ENCODE data around the gene KIF21B. TPM values are rescaled to one million over a fixed set of nuclear protein-coding genes. Genes with fewer than 3 reads are reported as not detected.

Gene KIF21B
- total RNA-seq, 4 donors from 2014 or later = 3.2 to 40.4 (median 22.7) TPM

DNA sequence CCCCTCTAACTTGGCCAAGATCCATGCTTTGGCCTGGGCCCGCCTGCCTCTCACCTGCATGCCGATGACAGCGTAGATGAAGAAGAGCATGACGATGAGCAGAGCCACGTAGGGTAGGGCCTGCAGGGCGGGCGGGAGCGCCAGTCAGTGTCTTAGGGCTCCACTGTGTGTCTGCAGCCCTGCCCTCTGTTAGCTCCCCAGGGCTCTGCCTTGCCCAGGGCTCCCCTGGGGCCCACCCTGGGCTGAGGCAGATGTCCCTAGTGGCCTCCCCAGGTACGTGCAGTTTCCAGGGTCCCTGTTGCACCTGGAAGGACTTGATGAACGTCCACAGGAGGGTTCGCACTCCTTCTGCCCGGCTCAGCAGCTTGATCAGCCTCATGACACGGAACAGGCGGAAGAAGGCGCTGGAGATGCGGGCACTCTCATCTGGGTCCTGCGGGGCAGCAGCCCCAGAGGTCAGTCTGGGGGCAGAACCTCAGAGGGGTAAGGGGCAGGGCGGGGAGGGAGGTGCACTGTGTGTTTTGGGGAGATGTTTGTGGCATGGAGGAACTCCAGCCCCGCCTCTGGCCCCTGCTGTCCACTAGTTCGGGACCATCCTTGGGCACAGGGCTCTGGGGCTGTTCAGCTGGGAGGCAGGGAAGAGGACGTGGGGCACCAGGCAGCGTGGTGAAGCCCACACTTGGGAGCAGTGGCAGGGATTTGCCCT is 29.8 kb upstream of the KIF21B start:
- WGBS, 2 donors (ENCODE audit: low coverage in 1 of 2) = 86% methylated on average over 22 of the region's 22 CpGs; no CpG with 5 or more reads in 1 of the 2 donors
- Histone ChIP-seq H3K9me3 (no peaks in the 10 kb centered on the region), H3K4me3 (no peak overlapping the region), H3K27ac (no peak overlapping the region), H3K4me1 (peaks cover 0 to 17% (median 5%) of the 10 kb centered on the region in 4 donors), H3K27me3 (no peaks in the 10 kb centered on the region), H3K36me3 (no peaks in the 10 kb centered on the region)
- intact Hi-C loops (cut with DNase I; ENCODE audit: low total_unique reads) (no loop called here), in situ Hi-C loops (cut with MboI; ENCODE audit: low pct_ligation_motif_present in 1 of 4, low pct_unique_long_range_greater_than_20kb in 1 of 4, low sequenced_read_pairs in 3 of 4) (no loop called here)
- TF ChIP-seq EP300 (IDR thresholded peaks at IDR 0.05; ENCODE audit: low read depth) (no peak), POLR2AphosphoS5 (IDR thresholded peaks at IDR 0.05) (no peak), POLR2A (IDR thresholded peaks at IDR 0.05) (no peak)
- TF ChIP-seq, protein P1, sequence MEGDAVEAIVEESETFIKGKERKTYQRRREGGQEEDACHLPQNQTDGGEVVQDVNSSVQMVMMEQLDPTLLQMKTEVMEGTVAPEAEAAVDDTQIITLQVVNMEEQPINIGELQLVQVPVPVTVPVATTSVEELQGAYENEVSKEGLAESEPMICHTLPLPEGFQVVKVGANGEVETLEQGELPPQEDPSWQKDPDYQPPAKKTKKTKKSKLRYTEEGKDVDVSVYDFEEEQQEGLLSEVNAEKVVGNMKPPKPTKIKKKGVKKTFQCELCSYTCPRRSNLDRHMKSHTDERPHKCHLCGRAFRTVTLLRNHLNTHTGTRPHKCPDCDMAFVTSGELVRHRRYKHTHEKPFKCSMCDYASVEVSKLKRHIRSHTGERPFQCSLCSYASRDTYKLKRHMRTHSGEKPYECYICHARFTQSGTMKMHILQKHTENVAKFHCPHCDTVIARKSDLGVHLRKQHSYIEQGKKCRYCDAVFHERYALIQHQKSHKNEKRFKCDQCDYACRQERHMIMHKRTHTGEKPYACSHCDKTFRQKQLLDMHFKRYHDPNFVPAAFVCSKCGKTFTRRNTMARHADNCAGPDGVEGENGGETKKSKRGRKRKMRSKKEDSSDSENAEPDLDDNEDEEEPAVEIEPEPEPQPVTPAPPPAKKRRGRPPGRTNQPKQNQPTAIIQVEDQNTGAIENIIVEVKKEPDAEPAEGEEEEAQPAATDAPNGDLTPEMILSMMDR (IDR thresholded peaks at IDR 0.05) = no peak
- no peak for DNase-seq

DNA sequence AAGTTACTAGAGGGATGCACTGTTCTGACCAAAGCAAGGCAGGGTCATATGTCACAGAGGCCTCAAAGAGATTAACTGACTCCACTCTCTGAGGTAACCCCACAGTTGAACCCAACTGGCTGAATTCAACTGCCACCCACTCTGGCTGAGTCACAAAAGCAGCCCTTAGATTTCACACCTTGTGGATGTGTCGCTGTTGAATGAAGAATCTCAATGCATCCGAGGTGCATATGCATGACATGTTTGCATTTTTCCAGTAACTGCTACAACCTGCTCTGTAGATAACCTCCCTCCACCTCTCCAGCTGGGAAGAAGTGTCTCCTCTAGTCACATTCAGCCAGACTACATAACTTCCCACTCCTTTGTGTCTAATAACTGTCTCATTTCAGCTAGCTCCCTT is 27.9 kb upstream of the KIF21B start:
- 96 to 100% methylated on average over 1 to 2 of the region's 2 CpGs for WGBS, 2 donors (ENCODE audit: low coverage in 1 of 2)
- Histone ChIP-seq H3K27me3 (no peaks in the 10 kb centered on the region), H3K36me3 (no peaks in the 10 kb centered on the region), H3K4me1 (peaks cover 0 to 13% (median 4%) of the 10 kb centered on the region in 4 donors), H3K9me3 (no peaks in the 10 kb centered on the region), H3K27ac (no peak overlapping the region), H3K4me3 (no peak overlapping the region)
- no peak for DNase-seq
- intact Hi-C loops (cut with DNase I; ENCODE audit: low total_unique reads) = no loop called here
- in situ Hi-C loops (cut with MboI; ENCODE audit: low pct_ligation_motif_present in 1 of 4, low pct_unique_long_range_greater_than_20kb in 1 of 4, low sequenced_read_pairs in 3 of 4) = no loop called here
- TF ChIP-seq POLR2A (IDR thresholded peaks at IDR 0.05) = no peak
- no peak for TF ChIP-seq POLR2AphosphoS5 (IDR thresholded peaks at IDR 0.05)
- TF ChIP-seq, protein P1 (IDR thresholded peaks at IDR 0.05) = no peak

DNA sequence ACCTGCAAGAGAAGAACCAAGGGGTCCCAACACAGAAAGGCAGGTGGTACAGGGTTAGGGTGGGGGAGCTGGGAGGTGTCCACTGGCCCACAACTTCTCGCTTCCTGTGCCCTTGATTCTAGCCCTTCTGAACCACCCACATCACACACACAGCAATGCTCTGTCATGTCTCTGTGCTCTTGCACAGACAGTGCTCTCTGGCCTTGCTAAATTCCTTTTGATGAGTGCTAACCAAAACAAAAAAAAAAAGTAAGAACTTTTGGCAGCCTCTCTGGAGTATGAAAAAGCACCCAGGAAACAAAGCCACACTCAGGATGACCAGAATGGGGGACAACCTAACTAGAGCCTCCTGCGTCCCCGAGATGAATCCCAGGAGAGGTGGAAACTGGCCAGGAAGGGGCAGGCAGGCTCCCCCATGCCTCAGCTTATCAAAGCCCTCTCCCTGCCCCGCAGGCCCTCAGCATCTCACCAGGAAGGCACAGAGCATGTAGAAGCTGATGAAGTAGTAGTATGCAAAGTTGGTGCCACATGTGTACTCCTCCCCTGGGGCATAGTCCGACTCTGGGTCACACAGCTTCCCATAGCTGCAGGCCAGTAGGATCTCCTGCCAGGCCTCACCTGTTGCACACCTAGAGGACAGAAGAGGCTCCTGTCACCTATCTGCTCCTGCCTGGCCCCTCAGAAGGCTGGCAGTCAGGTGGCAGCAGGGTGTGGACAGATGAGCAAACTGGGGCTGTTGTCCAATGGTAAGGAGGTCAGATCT is 27.2 kb upstream of the KIF21B start:
- H3K4me1 ChIP-seq = peaks cover 0 to 8% (median 1%) of the 10 kb centered on the region in 4 donors
- H3K9me3 ChIP-seq = no peaks in the 10 kb centered on the region
- 64% methylated on average over 5 of the region's 5 CpGs; no CpG with 5 or more reads in 1 of the 2 donors for WGBS, 2 donors (ENCODE audit: low coverage in 1 of 2)
- no peaks in the 10 kb centered on the region for H3K27me3 ChIP-seq
- no peak for TF ChIP-seq POLR2A (IDR thresholded peaks at IDR 0.05)
- TF ChIP-seq EP300 (IDR thresholded peaks at IDR 0.05; ENCODE audit: low read depth) = no peak
- TF ChIP-seq POLR2AphosphoS5 (IDR thresholded peaks at IDR 0.05) = no peak
- TF ChIP-seq, protein P1 (IDR thresholded peaks at IDR 0.05) = no peak
- no peak overlapping the region for H3K27ac ChIP-seq
- H3K36me3 ChIP-seq = no peaks in the 10 kb centered on the region
- H3K4me3 ChIP-seq = no peak overlapping the region
- in situ Hi-C loops (cut with MboI; ENCODE audit: low pct_ligation_motif_present in 1 of 4, low pct_unique_long_range_greater_than_20kb in 1 of 4, low sequenced_read_pairs in 3 of 4) = no loop called here
- intact Hi-C loops (cut with DNase I; ENCODE audit: low total_unique reads) = no loop called here
- no peak for DNase-seq

DNA sequence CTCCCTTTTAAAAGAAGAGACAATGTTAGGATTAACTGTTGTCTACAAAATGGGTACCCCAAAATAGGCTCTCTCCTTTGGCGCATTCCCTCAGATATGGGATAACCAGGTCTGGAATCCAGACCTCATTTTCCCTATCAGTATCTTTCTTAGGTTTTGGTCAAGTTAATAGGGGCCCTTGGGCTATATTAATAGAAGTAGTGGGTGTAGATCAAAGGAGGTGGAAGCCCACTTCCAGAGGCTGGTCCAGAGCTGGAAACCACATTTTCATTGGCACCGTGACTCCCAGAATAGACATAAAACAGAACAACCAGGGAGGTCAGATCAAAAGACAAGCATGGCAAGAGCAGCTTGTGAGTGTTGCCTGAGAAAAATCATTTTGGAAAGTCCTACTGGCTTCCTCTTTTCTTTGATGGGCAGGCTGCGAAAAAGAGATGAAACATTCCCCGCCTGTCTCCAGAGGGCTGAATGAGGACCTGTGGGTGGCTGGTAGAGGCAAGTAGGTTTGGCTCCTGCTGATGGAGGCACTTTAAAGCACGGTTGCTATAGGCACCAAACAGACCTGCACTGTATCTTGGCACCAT is 25.8 kb upstream of the KIF21B start:
- Histone ChIP-seq H3K27me3 (no peaks in the 10 kb centered on the region), H3K27ac (no peak overlapping the region), H3K4me1 (no peaks in the 10 kb centered on the region), H3K4me3 (no peak overlapping the region), H3K36me3 (no peaks in the 10 kb centered on the region), H3K9me3 (no peaks in the 10 kb centered on the region)
- intact Hi-C loops (cut with DNase I; ENCODE audit: low total_unique reads) = no loop called here
- TF ChIP-seq, protein P1 (IDR thresholded peaks at IDR 0.05) = no peak
- TF ChIP-seq EP300 (IDR thresholded peaks at IDR 0.05; ENCODE audit: low read depth) (no peak), POLR2AphosphoS5 (IDR thresholded peaks at IDR 0.05) (no peak), POLR2A (IDR thresholded peaks at IDR 0.05) (no peak)
- in situ Hi-C loops (cut with MboI; ENCODE audit: low pct_ligation_motif_present in 1 of 4, low pct_unique_long_range_greater_than_20kb in 1 of 4, low sequenced_read_pairs in 3 of 4) = loop anchor here in 1 of 4 donors (25.0 kb wide), 1 partner anchor 437 kb away; the partner anchor contains the start of gene KIF14
- WGBS, 2 donors (ENCODE audit: low coverage in 1 of 2) = 80 to 84% methylated on average over 1 to 5 of the region's 5 CpGs
- DNase-seq = no peak
